DMS53 (cell line): ENCODE data around the gene OR2T6.
"Not testable (repeated sequence)": the region's sequence is repeated elsewhere in the genome, so short reads cannot be mapped to it uniquely, and the experiment has no call there.

Source experiments
- DNase-seq: peaks from one replicate; lab custom pipeline; 2025; lab: John Stamatoyannopoulos, UW

OR2T6 gene, protein sequence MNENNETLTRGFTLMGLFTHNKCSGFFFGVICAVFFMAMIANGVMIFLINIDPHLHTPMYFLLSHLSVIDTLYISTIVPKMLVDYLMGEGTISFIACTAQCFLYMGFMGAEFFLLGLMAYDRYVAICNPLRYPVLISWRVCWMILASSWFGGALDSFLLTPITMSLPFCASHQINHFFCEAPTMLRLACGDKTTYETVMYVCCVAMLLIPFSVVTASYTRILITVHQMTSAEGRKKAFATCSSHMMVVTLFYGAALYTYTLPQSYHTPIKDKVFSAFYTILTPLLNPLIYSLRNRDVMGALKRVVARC

DNA sequence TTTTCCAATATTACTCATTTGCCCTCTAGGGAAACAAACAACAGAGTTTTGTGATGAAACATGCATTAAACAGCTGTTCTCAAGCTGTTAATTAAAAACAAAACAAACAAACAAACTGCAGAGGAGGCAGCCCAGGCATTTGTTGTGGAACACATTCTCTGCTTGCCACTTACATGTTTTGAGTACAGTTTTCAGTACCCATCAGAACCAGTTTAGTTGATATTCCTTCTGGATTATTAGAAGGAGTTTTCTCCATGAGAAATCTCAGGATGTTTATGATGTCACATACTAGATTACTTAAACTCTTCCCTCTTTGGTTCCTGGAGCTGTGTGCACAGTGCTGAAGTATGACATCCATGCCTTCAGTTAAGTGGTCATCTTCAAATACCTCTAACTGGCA lies at the start of gene OR2T6:
OR2T6 (plus strand) TSS at position 301 of the 400 bp plus-strand sequence. CDS start 11,863 bp downstream, outside the sequence.
- peak; percentile 18 for DNase-seq

DNA sequence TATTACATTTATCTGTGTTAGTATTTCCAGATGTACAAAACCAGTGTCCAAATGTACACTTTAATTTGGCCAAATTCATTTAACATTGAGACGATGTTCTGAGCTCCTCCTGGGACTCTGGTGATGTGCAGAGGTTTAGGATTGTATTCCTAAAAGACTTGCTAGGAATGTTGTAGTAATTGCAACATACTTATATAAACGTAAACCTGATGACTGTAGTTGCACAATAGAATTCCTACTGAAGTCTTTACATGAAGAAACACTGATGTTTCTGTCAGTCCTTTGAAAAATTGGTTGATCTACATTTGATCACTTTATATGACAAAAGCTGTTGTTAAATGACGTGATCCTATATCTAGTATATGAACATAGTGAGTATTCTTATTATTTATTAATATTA lies 32.1 kb upstream of the OR2T6 start:
- no peak for DNase-seq

DNA sequence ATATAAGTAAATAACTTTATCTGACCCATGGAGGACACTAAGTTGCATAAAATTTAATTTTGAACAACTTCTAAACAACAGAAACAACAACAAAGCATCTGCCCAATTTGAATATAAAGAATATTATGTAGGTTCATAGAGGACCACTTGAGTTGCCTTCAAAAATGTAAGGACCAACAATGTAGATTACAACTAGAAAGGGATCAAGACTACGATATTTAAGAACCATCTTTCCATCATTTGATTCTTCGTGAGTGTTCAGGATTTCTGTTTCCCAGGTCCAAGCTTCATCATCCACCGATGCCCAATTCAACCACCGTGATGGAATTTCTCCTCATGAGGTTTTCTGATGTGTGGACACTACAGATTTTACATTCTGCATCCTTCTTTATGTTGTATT lies 27.1 kb upstream of the OR2T6 start, which contains the start of gene OR14C36:
OR14C36 (plus strand) TSS at position 301 of the 400 bp plus-strand sequence; CDS start at position 301, 0 bp downstream.
- no peak for DNase-seq

DNA sequence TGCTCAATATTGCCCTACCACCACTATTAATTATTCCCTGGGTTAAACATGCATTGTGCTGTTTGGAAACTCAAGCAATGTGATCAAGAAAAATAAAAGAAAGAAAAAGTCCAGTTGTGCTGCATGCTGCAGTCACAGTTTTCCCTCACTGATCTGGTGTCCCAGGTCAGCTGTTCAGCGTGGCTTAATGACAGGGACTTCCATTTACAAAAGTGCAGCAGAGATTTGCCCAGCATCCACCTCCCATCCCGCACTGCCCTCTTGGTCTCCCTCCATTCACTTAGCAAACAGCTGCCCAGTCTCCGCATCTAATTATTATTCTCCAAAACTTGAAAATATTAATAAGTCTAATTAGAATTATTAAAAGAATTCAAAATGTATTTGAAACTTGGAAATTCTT lies 16.1 kb upstream of the OR2T6 start:
- no peak for DNase-seq

DNA sequence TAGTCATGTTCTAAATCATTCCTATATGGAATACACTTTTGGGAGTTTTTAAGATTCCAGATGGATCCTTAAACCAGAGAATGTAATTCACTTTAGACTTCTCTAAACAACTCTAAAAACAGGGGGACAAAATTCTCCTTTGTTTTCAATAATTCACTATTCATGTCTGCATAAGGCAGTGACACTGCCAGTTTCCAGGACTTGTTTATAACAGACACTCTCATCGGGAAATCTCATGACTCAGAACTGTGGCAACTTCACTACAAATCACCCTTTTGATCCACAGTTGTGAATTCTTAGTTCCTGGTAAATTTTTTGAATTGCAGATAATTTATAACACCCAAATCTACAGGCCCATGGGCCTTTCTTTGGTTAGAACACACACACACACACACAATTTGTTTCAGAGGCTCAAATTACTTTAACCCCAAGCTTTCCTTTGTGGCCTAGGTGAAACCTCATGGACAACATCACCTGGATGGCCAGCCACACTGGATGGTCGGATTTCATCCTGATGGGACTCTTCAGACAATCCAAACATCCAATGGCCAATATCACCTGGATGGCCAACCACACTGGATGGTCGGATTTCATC lies 14.3 kb upstream of the OR2T6 start, which contains the start of gene OR2T4:
OR2T4 (plus strand) TSS at position 545 of the 595 bp plus-strand sequence; CDS start at position 545, 0 bp downstream.
- DNase-seq: no peak

DNA sequence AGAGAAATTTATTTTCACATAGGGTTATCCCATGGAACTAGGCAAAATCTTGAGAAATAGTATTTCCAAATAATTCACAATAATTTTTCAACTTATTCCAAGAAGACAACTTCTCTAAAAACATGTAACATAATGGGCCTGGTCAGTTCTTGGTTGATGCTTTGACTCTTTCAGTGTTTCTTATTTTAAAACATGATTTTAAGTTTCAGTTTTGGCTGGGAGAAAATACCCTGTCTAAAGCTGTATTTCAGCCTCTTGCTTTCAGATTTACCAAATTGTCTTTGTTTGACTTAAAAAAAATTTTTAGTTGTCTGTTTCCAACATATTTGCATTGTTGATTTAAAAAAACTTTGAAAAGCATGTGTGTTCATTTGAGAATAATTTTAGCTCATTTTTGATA lies 8.9 kb upstream of the OR2T6 start:
- DNase-seq: no peak

DNA sequence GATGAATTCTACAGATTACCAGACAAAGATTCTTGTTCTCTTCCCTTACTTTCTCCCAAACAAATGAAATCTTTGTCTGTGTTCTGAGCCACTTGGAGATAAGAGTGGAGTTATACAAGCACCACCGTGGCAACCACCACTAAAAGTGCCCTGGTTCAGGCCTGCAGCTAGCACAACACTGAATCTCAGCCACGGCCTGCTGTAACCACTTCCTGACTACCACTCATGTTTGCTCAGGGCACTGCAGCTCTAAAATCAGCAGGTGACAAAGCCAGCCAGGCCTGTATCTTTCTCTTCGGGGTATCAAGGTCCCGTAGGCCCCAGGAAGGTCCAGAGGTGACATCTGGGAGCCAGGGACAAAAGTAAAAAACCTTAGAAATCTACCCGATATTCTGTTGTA lies 3.2 kb upstream of the OR2T6 start:
- no peak for DNase-seq

DNA sequence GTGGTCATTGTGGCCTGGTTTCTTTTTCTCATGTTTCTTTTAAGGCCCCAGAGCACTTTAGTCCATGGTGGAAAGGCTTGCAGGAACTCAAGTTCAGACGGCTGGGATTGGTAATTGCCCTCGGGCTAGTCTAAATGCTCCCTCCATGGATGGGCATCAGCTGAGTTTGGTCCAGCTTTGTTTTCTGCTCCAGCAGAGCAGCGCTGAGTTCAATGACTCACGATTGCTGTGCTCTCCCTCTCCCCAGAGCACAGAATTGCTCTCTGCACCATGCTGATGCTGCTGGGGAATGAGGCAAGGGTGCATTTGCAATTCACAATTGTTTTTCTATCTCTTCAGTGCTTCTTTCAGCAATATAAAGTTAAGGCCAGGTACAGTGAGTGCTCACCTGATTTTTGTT lies 1.8 kb upstream of the OR2T6 start:
- no peak for DNase-seq

DNA sequence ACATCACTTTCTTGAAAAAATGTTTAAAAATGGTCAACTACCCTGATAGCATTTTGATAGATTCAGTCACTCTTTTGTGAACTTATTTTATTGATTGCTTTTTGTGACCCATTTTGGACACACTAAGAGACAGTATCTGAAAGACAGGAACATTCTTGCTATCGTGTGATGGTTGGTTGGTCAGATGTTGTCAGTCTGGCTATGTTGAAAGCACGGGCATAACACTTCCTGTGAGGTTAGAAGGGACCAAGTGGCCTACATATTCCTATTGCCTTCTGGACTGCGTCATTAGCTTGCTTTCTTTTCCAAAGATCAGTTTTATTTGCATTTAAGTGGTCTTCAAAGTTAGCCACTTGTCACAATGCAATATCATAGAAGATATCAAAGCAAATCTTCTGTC lies 1.4 kb downstream of the OR2T6 start:
- no peak for DNase-seq

DNA sequence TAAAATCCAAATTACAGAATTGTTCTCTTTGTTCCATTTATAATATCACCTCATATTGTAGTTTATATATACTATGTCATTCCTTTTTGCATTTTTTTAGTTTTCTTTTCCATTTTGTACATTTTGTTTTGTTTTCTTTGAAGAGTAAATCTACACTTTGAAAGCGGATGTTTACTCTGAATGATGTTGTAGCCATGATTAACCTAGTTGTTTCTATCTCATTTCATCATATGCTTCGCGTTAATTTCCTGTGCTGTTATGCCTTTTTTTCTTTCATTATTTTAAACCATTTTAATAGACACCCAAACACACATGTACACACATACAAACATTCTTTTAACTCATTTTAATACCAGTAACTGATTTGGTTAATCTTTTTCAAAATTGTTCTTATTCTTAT lies 5.3 kb downstream of the OR2T6 start:
- no peak for DNase-seq

DNA sequence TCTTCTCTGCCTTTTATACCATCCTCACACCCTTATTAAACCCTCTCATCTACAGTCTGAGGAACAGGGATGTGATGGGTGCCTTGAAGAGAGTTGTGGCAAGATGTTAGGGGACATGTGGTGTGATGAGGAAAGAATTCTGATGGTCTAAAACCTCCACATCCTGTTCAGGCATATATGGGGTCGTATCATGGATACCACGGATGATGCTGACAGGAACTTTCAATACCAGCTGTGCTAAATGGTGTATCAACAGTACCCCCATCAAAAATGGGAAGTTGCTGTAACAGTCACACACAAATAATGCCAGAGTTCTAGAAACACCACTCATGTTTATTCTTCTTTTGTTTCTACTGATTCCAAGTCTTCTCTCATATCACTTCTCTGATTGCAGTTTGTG lies 12.9 kb downstream of the OR2T6 start:
- DNase-seq: no peak

DNA sequence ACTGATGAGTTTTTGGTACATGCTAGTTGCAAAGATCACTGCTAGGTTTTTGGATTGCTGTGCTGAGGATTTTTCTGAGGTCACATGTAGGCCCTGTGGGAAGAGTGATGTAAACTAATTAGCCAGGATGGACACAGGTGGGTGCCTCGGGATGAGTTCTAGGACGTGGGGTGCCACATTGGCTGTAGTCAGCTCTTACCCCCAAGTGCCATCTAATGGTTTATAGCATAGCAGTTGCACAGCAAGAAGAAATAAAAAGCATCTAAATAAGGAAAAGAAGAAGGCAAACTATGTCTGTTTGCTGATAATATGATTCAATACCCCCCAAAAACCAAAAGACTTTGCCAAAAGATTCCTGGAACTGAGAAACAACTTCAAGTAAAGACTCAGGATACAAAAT lies 17.5 kb downstream of the OR2T6 start:
- DNase-seq: peak; percentile 11

DNA sequence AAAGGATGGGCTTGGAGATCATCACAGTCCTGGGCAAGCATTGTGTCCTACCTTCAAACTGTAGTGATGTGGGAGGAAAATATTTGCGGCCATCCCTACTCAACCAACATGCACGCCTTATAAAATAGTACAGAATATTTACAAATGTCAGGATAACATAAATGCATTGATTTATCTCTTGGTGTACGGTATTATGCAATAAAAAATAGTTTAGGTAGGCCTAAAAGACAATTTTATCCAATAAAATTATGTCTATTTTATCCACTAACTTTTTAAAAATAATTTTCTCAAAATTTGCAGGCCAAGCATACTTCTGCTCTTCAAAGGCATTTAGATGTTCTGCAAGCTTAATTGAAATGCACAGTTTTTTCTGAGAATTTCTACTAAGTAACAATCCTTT lies 27.2 kb downstream of the OR2T6 start, which contains the start of gene OR2T1:
OR2T1 (plus strand) TSS at position 301 of the 400 bp plus-strand sequence. CDS start 3,100 bp downstream, outside the sequence.
- DNase-seq: no peak

DNA sequence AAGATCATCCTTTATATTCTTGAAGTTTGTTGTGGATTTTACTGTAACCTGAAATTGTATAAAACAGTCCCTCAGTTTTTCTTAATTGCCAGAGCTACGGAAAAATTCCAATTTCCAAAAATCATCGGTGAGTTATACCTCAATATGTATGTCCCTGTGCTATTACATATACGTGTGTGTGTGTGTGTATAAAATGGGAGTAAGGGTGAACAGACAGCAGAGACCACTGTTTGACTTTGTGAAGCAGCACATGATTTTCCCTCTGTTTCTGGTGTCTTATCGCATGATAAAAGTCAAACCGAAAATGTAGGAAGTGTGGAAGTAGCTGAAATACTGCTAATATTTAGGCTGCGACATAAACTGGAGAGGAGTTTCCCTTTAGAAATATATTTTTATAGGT lies 28.5 kb downstream of the OR2T6 start:
- DNase-seq: peak; percentile 52

DNA sequence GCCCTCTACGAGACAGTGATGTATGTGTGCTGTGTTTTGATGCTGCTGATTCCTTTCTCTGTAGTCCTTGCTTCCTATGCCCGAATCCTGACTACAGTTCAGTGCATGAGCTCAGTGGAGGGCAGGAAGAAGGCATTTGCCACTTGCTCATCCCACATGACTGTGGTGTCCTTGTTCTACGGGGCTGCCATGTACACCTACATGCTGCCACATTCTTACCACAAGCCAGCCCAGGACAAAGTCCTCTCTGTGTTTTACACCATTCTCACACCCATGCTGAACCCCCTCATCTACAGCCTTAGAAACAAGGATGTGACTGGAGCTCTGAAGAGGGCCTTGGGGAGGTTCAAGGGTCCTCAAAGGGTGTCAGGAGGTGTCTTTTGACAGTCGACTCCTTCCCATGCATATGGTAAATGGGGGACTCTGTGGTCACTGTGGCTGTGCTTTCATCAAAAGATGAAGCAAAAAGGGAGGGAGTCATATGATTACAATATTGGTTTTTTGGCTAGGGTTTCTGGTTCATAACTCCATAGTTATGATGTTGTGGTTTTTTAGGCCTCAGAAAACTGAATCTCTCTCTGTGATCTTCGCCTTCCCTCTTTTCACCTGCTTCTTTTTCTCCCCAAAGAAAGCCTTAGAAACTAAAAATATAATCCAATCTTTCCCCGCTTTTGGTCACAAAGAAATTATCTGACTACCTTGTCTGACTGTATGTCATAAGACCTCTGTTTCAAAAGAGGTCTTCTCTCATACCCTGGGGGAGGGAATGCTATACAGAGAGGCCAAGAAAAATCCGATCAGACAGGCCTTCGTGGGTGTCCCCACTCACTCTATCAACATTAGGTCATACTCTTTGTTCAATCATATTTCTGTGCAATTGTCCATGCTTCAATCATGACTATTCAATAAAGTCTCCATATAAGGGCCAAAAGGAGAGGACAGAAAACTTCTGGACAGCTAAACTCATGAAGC lies 31.5 kb downstream of the OR2T6 start:
- DNase-seq: no peak

DNA sequence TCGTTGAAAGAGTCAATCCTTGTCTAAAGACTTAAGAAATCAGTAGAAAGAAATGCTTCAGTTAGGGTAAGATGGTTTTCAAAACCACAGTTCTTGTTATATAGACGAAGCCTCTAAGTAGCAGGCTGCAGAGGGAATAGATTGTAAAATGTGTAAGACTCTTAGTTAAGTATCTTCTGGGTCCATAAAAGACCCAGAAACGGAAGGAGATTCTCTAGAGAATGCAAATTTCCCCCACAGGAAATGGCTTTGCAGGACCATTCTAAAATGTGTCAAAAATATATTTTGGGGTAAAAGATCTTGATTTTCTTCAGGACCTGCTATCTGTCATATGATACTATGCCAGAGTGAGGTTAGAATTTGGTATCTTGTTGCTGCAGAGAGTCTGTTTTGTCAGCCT lies 40.7 kb downstream of the OR2T6 start:
- no peak for DNase-seq

DNA sequence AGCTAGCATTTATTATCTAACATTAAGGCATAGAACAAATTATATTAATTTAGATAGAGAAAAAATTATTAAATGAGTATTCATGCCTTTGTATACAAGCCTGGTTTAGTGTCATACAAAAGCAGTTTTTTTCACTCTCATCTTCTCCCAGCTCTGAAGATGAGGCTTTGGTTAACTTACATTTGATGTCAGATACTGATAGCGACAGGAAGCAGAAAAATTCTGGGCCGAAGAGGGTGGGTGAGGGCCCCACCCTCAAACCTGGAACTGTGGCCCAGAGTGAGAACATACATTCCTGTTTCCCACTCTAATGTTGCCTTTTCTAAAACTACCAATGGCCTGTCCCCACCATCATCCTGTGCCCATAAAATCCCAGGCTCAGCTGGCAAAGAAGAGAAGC lies 42.3 kb downstream of the OR2T6 start:
- DNase-seq: no peak

DNA sequence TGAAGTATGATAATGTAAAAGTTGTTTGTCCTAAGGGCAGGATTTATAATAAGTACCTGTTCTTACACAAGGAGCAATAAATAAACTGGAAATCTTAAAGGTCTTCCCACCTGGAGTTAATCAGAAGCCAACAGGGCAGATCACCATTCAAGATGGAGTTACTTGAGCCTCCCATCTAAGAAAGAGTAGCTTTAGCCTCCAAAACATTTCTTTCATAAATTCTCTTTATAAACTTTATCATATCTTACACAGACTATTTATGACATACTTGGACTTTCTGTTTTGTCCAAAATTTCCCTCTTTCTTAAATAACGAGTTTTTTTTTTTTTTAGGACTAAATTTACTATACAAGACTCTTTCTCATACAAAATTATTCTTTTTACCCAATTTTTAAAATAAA lies 45.8 kb downstream of the OR2T6 start:
- peak; percentile 23 for DNase-seq

DNA sequence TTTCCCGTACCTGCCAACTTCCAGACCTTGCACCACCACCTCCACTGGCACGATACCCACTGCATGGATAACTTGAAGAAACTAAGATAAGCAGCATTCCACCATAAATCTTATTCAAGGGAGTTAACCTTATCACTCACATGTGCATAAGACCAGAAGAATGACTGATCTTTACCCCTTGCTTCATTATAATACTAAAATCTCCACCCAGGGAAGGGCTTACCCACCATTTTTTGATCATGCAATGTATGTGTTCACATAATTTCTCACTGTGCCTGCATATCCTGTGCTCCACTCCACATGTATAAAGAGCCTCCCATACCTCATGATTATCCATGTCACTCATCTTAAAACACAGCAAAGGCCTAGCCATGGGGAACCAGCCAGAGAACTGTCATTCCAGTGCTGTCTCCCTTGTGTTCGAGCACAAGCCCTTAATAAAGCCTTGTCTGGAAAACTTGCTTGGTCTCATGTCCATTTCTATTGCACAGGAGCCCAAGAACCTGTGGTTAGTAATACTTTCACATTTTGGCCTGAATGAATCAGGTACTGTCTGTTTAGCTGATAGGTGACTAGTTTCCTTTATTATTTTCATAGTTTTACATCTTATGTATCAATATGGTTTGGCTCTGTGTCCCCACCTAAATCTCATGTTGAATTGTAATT lies 52.1 kb downstream of the OR2T6 start:
- DNase-seq: not testable (repeated sequence)

DNA sequence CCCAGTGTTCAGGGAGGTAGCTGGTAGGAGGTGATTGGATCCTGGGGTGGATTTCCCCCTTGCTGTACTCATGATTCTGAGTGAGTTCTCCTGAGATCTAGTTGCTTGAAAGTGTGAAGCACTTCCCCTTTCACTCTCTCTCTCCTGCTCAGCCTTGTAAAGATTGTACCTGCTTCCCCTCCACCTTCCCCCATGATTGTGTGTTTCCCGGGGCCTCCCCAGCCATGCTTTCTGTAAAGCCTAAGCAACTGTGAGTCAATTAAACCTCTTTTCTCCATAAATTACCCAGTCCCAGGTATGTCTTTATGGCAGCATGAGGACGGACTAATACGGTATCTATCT lies 52.6 kb downstream of the OR2T6 start:
- not testable (repeated sequence) for DNase-seq

DNA sequence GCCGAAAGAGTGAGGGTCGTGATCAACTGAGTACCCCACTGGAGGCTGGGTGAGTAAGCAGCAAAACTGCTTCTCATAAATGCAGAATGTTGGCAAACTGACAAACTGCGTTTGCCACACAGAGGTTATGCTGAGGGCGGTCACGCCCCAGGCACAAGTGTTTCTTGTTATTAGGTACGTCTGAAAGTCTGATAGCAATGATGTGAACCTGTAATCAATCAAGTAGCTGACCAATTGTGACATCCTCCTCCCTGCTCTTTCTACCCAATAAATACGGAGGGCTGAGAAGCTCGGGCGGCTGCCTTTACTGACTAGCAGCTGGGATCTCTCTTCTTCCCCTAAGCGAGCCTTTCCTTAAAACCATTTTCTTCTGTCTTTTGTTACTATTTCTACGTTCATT lies 56.1 kb downstream of the OR2T6 start:
- not testable (repeated sequence) for DNase-seq

DNA sequence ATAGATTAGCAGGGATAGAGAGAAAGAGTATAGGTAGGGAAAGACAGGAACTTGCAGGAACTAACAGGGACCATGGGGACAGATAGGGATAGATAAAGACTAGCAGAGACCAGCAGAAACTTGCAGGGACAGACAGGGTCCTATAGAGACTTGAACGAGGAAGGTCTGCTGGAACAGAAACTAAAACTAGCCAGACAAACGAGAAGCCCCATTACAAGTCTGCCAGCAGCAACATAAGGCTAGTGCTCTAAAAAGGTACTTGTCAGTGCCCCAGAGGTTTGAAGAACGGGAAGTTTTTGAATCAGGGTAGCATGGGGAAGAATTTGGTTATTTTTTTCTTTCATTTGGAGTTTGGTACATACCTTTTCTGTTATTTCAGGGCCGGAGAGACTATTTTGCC lies 56.7 kb downstream of the OR2T6 start:
- not testable (repeated sequence) for DNase-seq
